ENCODE data around the gene OR3A2.
"Not testable (repeated sequence)": the region's sequence is repeated elsewhere in the genome, so short reads cannot be mapped to it uniquely, and the experiment has no call there.

- TF ChIP-seq EZH2phosphoT487 (conservative IDR thresholded peaks at IDR 0.05; ENCODE audit: low read length); CTCF (IDR thresholded peaks at IDR 0.05; ENCODE audit: insufficient read depth, low read length, poor library complexity, severe bottlenecking): not testable (repeated sequence)
Observed at GRCh38 chr17:3412216-3412615, 26.1 kb upstream of the OR3A2 start.

All from SU-DHL-6 (cell line).